Keratinocyte (primary cell): Measurements from ENCODE around the gene TMPRSS12. TPM values are rescaled to one million over a fixed set of nuclear protein-coding genes. Genes with fewer than 3 reads are reported as not detected.
"Not testable (repeated sequence)": the region's sequence is repeated elsewhere in the genome, so short reads cannot be mapped to it uniquely, and the experiment has no call there.

Source experiments
- DNase-seq: peaks from one replicate; pipeline ENCODE4 v3.0.0-alpha.2; 2011; ENCODE audit warnings: low read depth, missing footprints, low spot score
- FAIRE-seq: peaks from 2 replicates; lab custom pipeline; 2011; peaks lifted over from hg19 to GRCh38; lab: Jason Lieb, UNC
- H2AFZ ChIP-seq: 2 replicates; pipeline ENCODE4 v1.6.0; 2012; ENCODE audit warnings: low read length, control low read depth, inconsistent platforms; ENCODE audit not compliant: control insufficient read depth
- H3K27ac ChIP-seq: 2 replicates; pipeline ENCODE4 v1.5.1; 2011; ENCODE audit warnings: low read length; ENCODE audit not compliant: control insufficient read depth, insufficient read depth
- H3K27me3 ChIP-seq: 3 replicates; pipeline ENCODE4 v1.6.0; 2011; ENCODE audit warnings: low read length; ENCODE audit not compliant: control insufficient read depth, insufficient read depth; ENCODE audit errors: extremely low read depth
- H3K36me3 ChIP-seq, 2 experiments: 2 replicates in 1 of 2; 3 replicates in 1 of 2; pipeline ENCODE4 v1.5.1; 2011; ENCODE audit warnings: low read length in 2 of 2, mild to moderate bottlenecking in 1 of 2; ENCODE audit not compliant: control insufficient read depth in 2 of 2, insufficient read depth in 2 of 2; ENCODE audit errors: extremely low read depth in 1 of 2
- H3K4me1 ChIP-seq: 3 replicates; pipeline ENCODE4 v1.5.1; 2011; ENCODE audit warnings: low read length; ENCODE audit not compliant: control insufficient read depth, insufficient read depth; ENCODE audit errors: extremely low read depth
- H3K4me2 ChIP-seq: 3 replicates; pipeline ENCODE4 v1.6.0; 2011; ENCODE audit warnings: low read depth, low read length; ENCODE audit not compliant: control insufficient read depth, insufficient read depth; ENCODE audit errors: extremely low read depth
- H3K4me3 ChIP-seq, 3 experiments: fragments of 200-600 bp in 1 of 3; sonication (generic) in 1 of 3; 2 replicates in 2 of 3; 3 replicates in 1 of 3; pipeline ENCODE4 v1.5.1; 2011 to 2016; ENCODE audit warnings: low read length in 3 of 3, mild to moderate bottlenecking in 3 of 3, control low read depth in 2 of 3, inconsistent platforms in 1 of 3, low read depth in 1 of 3, mixed read lengths in 1 of 3, mixed run types in 1 of 3, moderate library complexity in 1 of 3; ENCODE audit not compliant: control insufficient read depth in 2 of 3, insufficient read depth in 2 of 3; ENCODE audit errors: extremely low read depth in 1 of 3
- H3K79me2 ChIP-seq: 2 replicates; pipeline ENCODE4 v1.6.0; 2012; ENCODE audit warnings: low read length; ENCODE audit not compliant: control insufficient read depth, insufficient read depth
- H3K9ac ChIP-seq: 3 replicates; pipeline ENCODE4 v1.6.0; 2011; ENCODE audit warnings: low read length; ENCODE audit not compliant: control insufficient read depth, insufficient read depth; ENCODE audit errors: extremely low read depth
- H3K9me1 ChIP-seq: 3 replicates; pipeline ENCODE4 v1.6.0; 2011; ENCODE audit warnings: low read length; ENCODE audit not compliant: control insufficient read depth, insufficient read depth; ENCODE audit errors: extremely low read depth
- H3K9me3 ChIP-seq: 2 replicates; pipeline ENCODE4 v1.5.1; 2012; ENCODE audit warnings: low read depth, low read length; ENCODE audit not compliant: control insufficient read depth
- H4K20me1 ChIP-seq: 3 replicates; pipeline ENCODE4 v1.6.0; 2011; ENCODE audit warnings: low read length; ENCODE audit not compliant: control insufficient read depth, insufficient read depth; ENCODE audit errors: extremely low read depth
- EZH2 ChIP-seq: IDR thresholded peaks from one replicate; pipeline ENCODE4 v1.6.1; 2012; ENCODE audit warnings: inconsistent platforms, mild to moderate bottlenecking, low read length, moderate library complexity
- dilution Hi-C: fragments of 300-500 bp; cut with MboI; formaldehyde crosslinking; loops from one replicate; pipeline ENCODE4 v1.7.0; 2020; ENCODE audit warnings: low sequenced_read_pairs; ENCODE audit not compliant: extremely low pct_ligation_motif_present
- polyA plus RNA-seq, 5 experiments: library from polyadenylated mRNA; depleted of rRNA in 3 of 5; stranded (reverse) in 3 of 5; stranded (forward) in 1 of 5; unstranded in 1 of 5; fragments of >200 nt; gene quantifications; 1 replicate in 1 of 5; 2 replicates in 3 of 5; 3 replicates in 1 of 5; pipeline versions ENCODE4 v1.2.1 to v1.2.3, GENCODE V29; 2011 to 2012; ENCODE audit warnings: missing spikeins in 2 of 5, low read depth in 1 of 5, low replicate concordance in 1 of 5
- TF ChIP-seq, protein P1 (sequence below), 3 experiments: IDR thresholded peaks in 1 of 3; conservative IDR thresholded peaks in 1 of 3; optimal IDR thresholded peaks in 1 of 3; 2 replicates in 2 of 3; 3 replicates in 1 of 3; pipeline versions ENCODE3 to v1.5.1; 2011; ENCODE audit warnings: low read length in 3 of 3, mild to moderate bottlenecking in 3 of 3, moderate library complexity in 2 of 3, control low read depth in 1 of 3, inconsistent platforms in 1 of 3; ENCODE audit not compliant: insufficient read depth in 2 of 3; ENCODE audit errors: extremely low read depth in 1 of 3

The TMPRSS12 gene
- polyA plus RNA-seq, 1 donor (not counting 4 experiments of a cell fraction or from before 2014, with no cell fraction given) = not detected

DNA sequence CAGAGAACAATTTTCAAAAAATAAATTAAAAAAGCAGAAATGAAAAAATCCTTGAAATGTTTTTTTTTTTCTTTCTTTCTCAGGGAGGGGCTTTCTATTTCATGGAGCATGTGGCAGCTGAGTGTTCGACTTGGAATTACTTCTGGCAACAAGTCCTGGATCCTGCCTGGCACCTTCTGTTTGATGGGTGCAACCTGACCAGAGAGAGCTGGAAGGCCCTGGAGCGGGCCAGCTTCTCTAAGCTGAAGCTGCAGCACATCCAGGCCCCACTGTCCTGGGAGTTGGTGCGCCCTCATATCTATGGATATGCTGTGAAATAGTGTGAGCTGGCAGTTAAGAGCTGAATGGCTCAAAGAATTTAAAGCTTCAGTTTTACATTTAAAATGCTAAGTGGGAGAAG is 87.1 kb downstream of the TMPRSS12 start:
- TF ChIP-seq, protein P1, sequence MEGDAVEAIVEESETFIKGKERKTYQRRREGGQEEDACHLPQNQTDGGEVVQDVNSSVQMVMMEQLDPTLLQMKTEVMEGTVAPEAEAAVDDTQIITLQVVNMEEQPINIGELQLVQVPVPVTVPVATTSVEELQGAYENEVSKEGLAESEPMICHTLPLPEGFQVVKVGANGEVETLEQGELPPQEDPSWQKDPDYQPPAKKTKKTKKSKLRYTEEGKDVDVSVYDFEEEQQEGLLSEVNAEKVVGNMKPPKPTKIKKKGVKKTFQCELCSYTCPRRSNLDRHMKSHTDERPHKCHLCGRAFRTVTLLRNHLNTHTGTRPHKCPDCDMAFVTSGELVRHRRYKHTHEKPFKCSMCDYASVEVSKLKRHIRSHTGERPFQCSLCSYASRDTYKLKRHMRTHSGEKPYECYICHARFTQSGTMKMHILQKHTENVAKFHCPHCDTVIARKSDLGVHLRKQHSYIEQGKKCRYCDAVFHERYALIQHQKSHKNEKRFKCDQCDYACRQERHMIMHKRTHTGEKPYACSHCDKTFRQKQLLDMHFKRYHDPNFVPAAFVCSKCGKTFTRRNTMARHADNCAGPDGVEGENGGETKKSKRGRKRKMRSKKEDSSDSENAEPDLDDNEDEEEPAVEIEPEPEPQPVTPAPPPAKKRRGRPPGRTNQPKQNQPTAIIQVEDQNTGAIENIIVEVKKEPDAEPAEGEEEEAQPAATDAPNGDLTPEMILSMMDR (optimal IDR thresholded peaks at IDR 0.05 in 1 of 3, IDR thresholded peaks at IDR 0.05 in 1 of 3, conservative IDR thresholded peaks at IDR 0.05 in 1 of 3; ENCODE audit: extremely low read depth in 1 of 3, insufficient read depth in 2 of 3, low read length in 3 of 3) = no peak
- TF ChIP-seq EZH2 = no peak
- dilution Hi-C loops = no loop called here
- DNase-seq = no peak
- H3K27me3 ChIP-seq = no peaks in the 10 kb centered on the region
- no peaks in the 10 kb centered on the region for H4K20me1 ChIP-seq
- peaks cover 3% of the 10 kb centered on the region for H3K9me1 ChIP-seq
- no peaks in the 10 kb centered on the region for H3K9me3 ChIP-seq
- no peak overlapping the region for H3K9ac ChIP-seq
- H3K4me2 ChIP-seq = no peak overlapping the region
- FAIRE-seq = no peak
- no peaks in the 10 kb centered on the region for H3K79me2 ChIP-seq
- H3K27ac ChIP-seq = no peak overlapping the region
- H2AFZ ChIP-seq = no peak overlapping the region
- no peaks in the 10 kb centered on the region for H3K36me3 ChIP-seq
- no peak overlapping the region for H3K4me3 ChIP-seq
- peaks cover 35% of the 10 kb centered on the region for H3K4me1 ChIP-seq

DNA sequence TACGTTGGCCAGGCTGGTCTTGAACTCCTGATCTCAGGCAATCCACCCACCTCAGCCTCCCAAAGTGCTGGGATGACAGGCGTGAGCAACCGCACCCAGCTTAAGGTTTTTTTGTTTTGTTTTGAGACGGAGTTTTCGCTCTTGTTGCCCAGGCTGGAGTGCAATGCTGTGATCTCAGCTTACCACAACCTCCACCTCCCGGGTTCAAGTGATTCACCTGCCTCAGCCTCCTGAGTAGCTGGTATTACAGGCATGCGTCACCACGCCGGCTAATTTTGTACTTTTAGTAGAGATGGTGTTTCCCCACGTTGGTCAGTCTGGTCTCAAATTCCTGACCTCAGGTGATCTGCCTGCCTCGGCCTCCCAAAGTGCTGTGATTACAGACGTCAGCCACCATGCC is 87.8 kb downstream of the TMPRSS12 start:
- not testable (repeated sequence) for DNase-seq, FAIRE-seq

DNA sequence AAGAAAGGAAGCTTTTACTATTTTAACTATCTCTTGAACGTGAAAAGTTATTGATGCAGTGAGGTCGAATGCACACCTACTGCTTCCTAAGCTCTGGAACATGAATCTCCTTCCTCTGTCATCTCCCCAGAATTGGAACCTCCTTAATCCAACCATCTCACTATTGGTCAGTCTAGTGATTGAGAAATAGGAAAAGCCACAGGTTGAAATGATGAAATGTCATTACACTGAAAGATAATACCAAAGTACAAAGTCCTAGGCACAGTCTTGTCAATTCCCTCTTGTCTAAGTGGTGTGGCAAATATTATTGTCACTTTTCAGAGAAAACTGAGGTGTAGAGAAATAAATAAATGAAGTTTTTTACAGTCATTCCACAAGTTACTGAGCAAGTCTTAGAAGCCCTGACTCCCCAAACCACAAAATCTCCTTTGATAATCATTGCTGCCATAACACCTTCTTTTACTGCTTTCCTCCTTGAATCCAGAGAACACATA is 90.1 kb downstream of the TMPRSS12 start:
- H3K4me1 ChIP-seq = peaks cover 20% of the 10 kb centered on the region
- DNase-seq (no peak), FAIRE-seq (no peak)

More for the DNA sequence above, 87.8 kb downstream of the TMPRSS12 start:
- H3K9me1 ChIP-seq, dilution Hi-C loops, H3K4me2 ChIP-seq, H3K9me3 ChIP-seq, H3K9ac ChIP-seq, H3K4me3 ChIP-seq, H3K27me3 ChIP-seq, H3K79me2 ChIP-seq, H2AFZ ChIP-seq, H4K20me1 ChIP-seq, H3K36me3 ChIP-seq, H3K27ac ChIP-seq: not testable (repeated sequence)
- peaks cover 35% of the 10 kb centered on the region for H3K4me1 ChIP-seq

More for the DNA sequence above, 90.1 kb downstream of the TMPRSS12 start:
- Histone ChIP-seq H3K4me3 (no peak overlapping the region), H3K36me3 (no peaks in the 10 kb centered on the region), H3K9me1 (no peaks in the 10 kb centered on the region), H3K4me2 (no peak overlapping the region), H2AFZ (no peak overlapping the region), H4K20me1 (no peaks in the 10 kb centered on the region), H3K27ac (no peak overlapping the region), H3K27me3 (no peaks in the 10 kb centered on the region), H3K79me2 (no peaks in the 10 kb centered on the region), H3K9me3 (peaks cover 2% of the 10 kb centered on the region), H3K9ac (no peak overlapping the region)
- dilution Hi-C loops = no loop called here
- TF ChIP-seq, protein P1 (optimal IDR thresholded peaks at IDR 0.05 in 1 of 3, IDR thresholded peaks at IDR 0.05 in 1 of 3, conservative IDR thresholded peaks at IDR 0.05 in 1 of 3; ENCODE audit: extremely low read depth in 1 of 3, insufficient read depth in 2 of 3, low read length in 3 of 3) = no peak
- TF ChIP-seq EZH2 = no peak
